IPS DF 6.9 (cell line): ENCODE results near the gene ZBTB8B.
"Not testable (repeated sequence)": the region's sequence is repeated elsewhere in the genome, so short reads cannot be mapped to it uniquely, and the experiment has no call there.

ENCODE experiments used
- DNase-seq: peaks from one replicate; pipeline ENCODE4 v3.0.0-alpha.2; 2013; ENCODE audit warnings: low read depth, low spot score
- H3K27ac ChIP-seq: one replicate; pipeline ENCODE4 v1.5.1; 2013; ENCODE audit warnings: low read length, control low read depth
- H3K27me3 ChIP-seq: 2 replicates; pipeline ENCODE4 v1.6.1; 2013; ENCODE audit warnings: mild to moderate bottlenecking, low read length; ENCODE audit not compliant: control insufficient read depth, insufficient read depth
- H3K36me3 ChIP-seq: 2 replicates; pipeline ENCODE4 v1.6.1; 2013; ENCODE audit warnings: low read length; ENCODE audit not compliant: control insufficient read depth, insufficient read depth
- H3K4me1 ChIP-seq: 2 replicates; pipeline ENCODE4 v1.6.1; 2013; ENCODE audit warnings: low read length; ENCODE audit not compliant: control insufficient read depth, insufficient read depth
- H3K4me3 ChIP-seq: 2 replicates; pipeline ENCODE4 v1.5.1; 2013; ENCODE audit warnings: mild to moderate bottlenecking, low read length
- H3K9me3 ChIP-seq: 2 replicates; pipeline ENCODE4 v1.6.1; 2013; ENCODE audit warnings: low read length, inconsistent platforms; ENCODE audit not compliant: control insufficient read depth, insufficient read depth
- WGBS: extraction: QIAGEN DNeasy Blood & Tissue Kit; methylation state at CpG from one replicate; pipeline ENCODE4 v1.1.7; 2013; ENCODE audit warnings: mixed read lengths, missing lambda C conversion rate; ENCODE audit not compliant: insufficient read length, insufficient coverage; 5-methylcytosine and 5-hydroxymethylcytosine counted together

ZBTB8B gene

GRCh38 chr1:32468791-32469190 is 3.9 kb downstream of the ZBTB8B start:
- H3K9me3 ChIP-seq, result no peaks in the 10 kb centered on the region
- no peaks in the 10 kb centered on the region for H3K27me3 ChIP-seq
- no peak overlapping the region for H3K27ac ChIP-seq
- H3K4me3 ChIP-seq, result no peak overlapping the region
- H3K36me3 ChIP-seq, result no peaks in the 10 kb centered on the region
- DNase-seq, result no peak
- no CpG with 5 or more reads among the region's 8 CpGs for WGBS
- no peaks in the 10 kb centered on the region for H3K4me1 ChIP-seq

- Histone ChIP-seq H3K36me3 (no peaks in the 10 kb centered on the region), H3K4me3 (no peak overlapping the region), H3K27ac (no peak overlapping the region), H3K9me3 (no peaks in the 10 kb centered on the region), H3K4me1 (no peaks in the 10 kb centered on the region), H3K27me3 (no peaks in the 10 kb centered on the region)
- WGBS, result no CpG with 5 or more reads among the region's 11 CpGs
- no peak for DNase-seq
Observed at GRCh38 chr1:32470431-32470830, 5.6 kb downstream of the ZBTB8B start.

- no peaks in the 10 kb centered on the region for H3K36me3 ChIP-seq
- DNase-seq, result no peak
- no peaks in the 10 kb centered on the region for H3K27me3 ChIP-seq
- H3K9me3 ChIP-seq, result no peaks in the 10 kb centered on the region
- WGBS, result no CpG with 5 or more reads among the region's 28 CpGs
- H3K4me3 ChIP-seq, result no peak overlapping the region
- H3K27ac ChIP-seq, result no peak overlapping the region
- no peaks in the 10 kb centered on the region for H3K4me1 ChIP-seq
Observed at GRCh38 chr1:32470991-32471694, 6.3 kb downstream of the ZBTB8B start.

DNA sequence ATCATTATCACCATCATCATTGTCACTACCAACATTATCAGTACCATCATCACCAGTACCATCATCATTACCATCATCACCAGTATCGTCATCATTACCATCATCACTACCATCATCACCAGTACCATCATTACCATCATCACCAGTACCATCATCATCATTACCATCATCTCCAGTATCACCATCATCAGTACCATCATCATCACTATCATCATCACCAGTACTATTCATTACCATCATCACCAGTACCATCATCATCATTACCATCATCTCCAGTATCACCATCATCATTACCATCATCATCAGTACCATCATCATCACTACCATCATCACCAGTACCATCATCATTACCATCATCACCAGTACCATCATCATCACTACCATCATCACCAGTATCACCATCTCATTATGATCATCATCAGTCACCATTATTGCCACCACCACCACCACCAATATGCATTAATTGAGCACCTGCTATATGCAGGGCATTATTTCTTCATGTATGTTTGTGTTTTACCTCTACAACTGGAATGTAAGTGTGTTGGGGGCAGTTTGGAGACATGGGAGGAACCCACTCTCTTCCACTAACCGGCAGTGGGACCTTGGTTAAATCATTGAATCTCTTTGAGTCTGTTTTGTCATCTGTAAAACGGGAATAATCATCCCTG is 7.0 kb downstream of the ZBTB8B start:
- no CpG with 5 or more reads among the region's 3 CpGs for WGBS
- Histone ChIP-seq H3K36me3 (no peaks in the 10 kb centered on the region), H3K4me1 (no peaks in the 10 kb centered on the region), H3K27me3 (no peaks in the 10 kb centered on the region), H3K9me3 (no peaks in the 10 kb centered on the region), H3K27ac (no peak overlapping the region), H3K4me3 (no peak overlapping the region)
- no peak for DNase-seq

- H3K27ac ChIP-seq, H3K4me1 ChIP-seq, H3K27me3 ChIP-seq, H3K9me3 ChIP-seq, H3K4me3 ChIP-seq, DNase-seq, H3K36me3 ChIP-seq: not testable (repeated sequence)
- no CpG with 5 or more reads among the region's 11 CpGs for WGBS
Observed at GRCh38 chr1:32472966-32473365, 8.1 kb downstream of the ZBTB8B start.

DNA sequence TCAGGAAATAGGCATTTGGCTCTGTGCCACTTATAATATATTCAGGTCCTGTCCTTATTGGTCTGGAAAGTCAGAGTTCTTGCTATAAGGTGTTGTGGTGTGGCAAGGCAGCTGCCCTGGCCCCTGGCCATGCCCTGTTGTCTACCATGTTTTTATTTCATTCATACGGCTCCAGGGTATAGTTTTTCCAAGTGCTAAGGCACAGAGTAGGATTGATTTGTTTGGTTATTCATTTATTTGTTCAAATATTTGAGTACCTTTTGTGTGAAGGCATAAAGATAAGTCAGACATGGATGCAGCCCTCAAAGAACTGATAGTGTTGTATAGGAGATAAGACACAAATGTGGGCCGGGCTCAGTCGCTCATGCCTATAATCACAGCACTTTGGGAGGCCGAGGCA is 10.1 kb downstream of the ZBTB8B start:
- DNase-seq, result no peak
- Histone ChIP-seq H3K4me3 (no peak overlapping the region), H3K27ac (no peak overlapping the region), H3K36me3 (no peaks in the 10 kb centered on the region), H3K27me3 (no peaks in the 10 kb centered on the region), H3K4me1 (no peaks in the 10 kb centered on the region), H3K9me3 (no peaks in the 10 kb centered on the region)
- WGBS, result no CpG with 5 or more reads among the region's 4 CpGs

GRCh38 chr1:32480003-32480402 is 15.1 kb downstream of the ZBTB8B start:
- Histone ChIP-seq H3K27ac (no peak overlapping the region), H3K36me3 (no peaks in the 10 kb centered on the region), H3K4me1 (peaks cover 2% of the 10 kb centered on the region; the same call in 1 of the 2 replicates), H3K9me3 (no peaks in the 10 kb centered on the region), H3K27me3 (no peaks in the 10 kb centered on the region), H3K4me3 (no peak overlapping the region)
- no CpG with 5 or more reads among the region's 2 CpGs for WGBS
- no peak for DNase-seq

DNA sequence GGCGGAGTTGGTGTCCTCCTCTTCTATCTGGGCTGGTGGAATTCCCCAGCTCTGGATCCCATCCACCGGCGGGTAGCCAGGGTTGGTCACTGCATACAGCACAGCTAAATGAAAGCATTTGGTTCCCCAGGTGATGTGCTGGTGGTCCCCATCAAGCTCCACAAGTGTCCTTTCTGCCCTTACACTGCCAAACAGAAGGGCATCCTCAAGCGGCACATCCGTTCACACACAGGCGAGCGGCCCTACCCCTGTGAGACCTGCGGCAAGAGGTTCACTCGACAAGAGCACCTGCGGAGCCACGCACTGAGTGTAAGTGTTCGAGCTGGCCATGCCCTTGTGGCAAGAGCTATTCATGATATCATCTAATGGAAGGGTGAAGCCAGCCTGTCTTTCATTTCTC is 15.9 kb downstream of the ZBTB8B start:
- Histone ChIP-seq H3K36me3 (no peaks in the 10 kb centered on the region), H3K4me1 (peaks cover 2% of the 10 kb centered on the region; the same call in 1 of the 2 replicates), H3K27me3 (no peaks in the 10 kb centered on the region), H3K27ac (no peak overlapping the region), H3K9me3 (no peaks in the 10 kb centered on the region), H3K4me3 (no peak overlapping the region)
- no peak for DNase-seq
- no CpG with 5 or more reads among the region's 12 CpGs for WGBS

DNA sequence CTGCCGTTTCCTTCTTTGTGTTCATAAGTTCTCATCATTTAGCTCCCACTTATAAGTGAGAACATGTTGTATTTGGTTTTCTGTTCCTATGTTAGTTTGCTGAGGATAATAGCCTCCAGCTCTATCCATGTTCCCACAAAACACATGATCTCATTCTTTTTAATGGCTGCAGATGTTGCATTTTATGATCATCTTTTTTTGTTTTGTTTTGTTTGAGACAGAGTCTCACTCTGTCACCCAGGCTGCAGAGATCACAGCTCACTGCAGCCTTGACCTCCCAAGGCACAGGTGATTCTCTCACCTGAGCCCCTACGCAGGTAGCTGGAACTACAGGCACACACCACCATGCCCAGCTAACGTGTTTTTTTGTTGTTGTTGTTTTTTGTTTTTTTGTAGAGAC is 16.9 kb downstream of the ZBTB8B start:
- not testable (repeated sequence) for H3K9me3 ChIP-seq, H3K4me1 ChIP-seq, H3K27me3 ChIP-seq, H3K4me3 ChIP-seq, H3K36me3 ChIP-seq, DNase-seq, H3K27ac ChIP-seq
- WGBS, result no CpG with 5 or more reads among the region's 3 CpGs

DNA sequence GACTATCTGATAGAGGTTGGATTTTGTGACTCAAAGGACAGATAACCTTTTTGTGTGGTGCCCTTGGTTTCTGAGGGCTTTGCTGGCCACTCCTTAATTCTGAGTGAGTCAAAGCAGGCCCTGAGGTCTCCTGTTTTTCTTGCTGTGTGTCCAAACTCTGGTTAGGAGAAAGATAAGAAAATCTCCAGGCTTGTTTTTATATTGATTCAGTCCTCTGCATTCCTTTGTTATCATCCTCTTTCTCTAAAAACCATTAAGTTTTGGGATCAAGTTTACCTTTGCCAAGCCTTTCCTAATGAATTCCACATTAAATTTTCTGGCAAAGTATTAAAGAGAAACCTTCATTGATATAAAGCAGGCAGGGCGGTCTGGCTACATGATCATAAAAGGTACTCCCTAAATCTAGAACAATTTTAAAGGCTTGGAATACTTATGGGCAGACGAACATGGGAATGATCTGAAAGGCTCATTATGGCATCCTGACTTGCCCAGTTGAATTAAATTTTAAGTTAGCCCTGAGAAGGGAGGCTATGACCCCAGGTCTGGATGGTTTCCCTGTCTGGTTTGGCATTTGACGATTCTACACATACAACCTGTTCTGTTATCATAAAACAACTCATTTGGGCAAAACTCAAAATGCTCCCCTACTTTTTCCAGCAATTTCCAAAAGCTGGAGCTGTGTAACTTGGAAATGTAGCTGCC is 20.8 kb downstream of the ZBTB8B start:
- no peak for DNase-seq
- WGBS, result no CpG with 5 or more reads among the region's 3 CpGs
- H3K27me3 ChIP-seq, result no peaks in the 10 kb centered on the region
- H3K4me3 ChIP-seq, result no peak overlapping the region
- no peak overlapping the region for H3K27ac ChIP-seq
- no peaks in the 10 kb centered on the region for H3K36me3 ChIP-seq
- peaks cover 2% of the 10 kb centered on the region; the same call in 1 of the 2 replicates for H3K4me1 ChIP-seq
- H3K9me3 ChIP-seq, result no peaks in the 10 kb centered on the region
